Stomach (tissue), 4 donors: Measurements from ENCODE around the gene C17orf107.

Source experiments
- CTCF ChIP-seq, 7 experiments: fragments of 450-650 bp in 4 of 7; fragments of 200-600 bp in 3 of 7; sonication (generic) in 3 of 7; IDR thresholded peaks; one replicate each; pipeline ENCODE4 v1.5.1; 2016 to 2019; ENCODE audit warnings: antibody characterized with exemption in 7 of 7, control low read depth in 2 of 7, mild to moderate bottlenecking in 1 of 7
- EP300 ChIP-seq: sonication (generic); formaldehyde crosslinking; IDR thresholded peaks from one replicate; pipeline ENCODE4 v1.6.1; 2017; ENCODE audit warnings: antibody characterized with exemption
- POLR2A ChIP-seq, 4 donors: fragments of 450-650 bp; IDR thresholded peaks; one replicate each; pipeline ENCODE4 v1.6.1; 2016; ENCODE audit warnings: antibody characterized with exemption in 4 of 4, control low read depth in 2 of 4, mild to moderate bottlenecking in 1 of 4, moderate library complexity in 1 of 4
- POLR2AphosphoS5 ChIP-seq, 3 donors: sonication (generic); formaldehyde crosslinking; IDR thresholded peaks; one replicate each; pipeline ENCODE4 v1.6.1; 2016; ENCODE audit warnings: antibody characterized with exemption in 3 of 3

DNA sequence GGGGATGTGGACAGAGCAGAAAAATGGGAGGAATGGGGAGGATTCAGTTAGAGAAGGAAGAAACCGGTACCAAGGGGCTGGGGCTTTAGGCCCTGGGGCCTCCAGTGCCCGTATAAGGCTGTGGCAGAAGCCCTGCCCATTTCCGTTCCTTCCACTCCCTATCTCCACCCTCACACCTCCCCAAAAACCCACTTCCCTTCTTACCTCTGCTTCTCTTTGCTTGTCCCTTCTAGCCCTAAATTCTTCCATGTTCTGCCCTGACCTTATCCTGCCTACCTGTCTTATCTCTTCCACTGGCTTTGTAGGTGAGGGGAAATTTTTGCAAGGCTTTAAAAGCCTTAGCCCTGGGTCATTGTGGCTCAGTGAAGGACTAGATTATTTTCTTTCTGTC lies 44.8 kb downstream of the C17orf107 start:
- no peak for TF ChIP-seq CTCF (IDR thresholded peaks at IDR 0.05)
- no peak for TF ChIP-seq EP300
- TF ChIP-seq POLR2A (IDR thresholded peaks at IDR 0.05) = no peak
- no peak for TF ChIP-seq POLR2AphosphoS5 (IDR thresholded peaks at IDR 0.05)
